G401 (cell line): ENCODE measurements around the gene IQSEC3. TPM values are rescaled to one million over a fixed set of nuclear protein-coding genes. Genes with fewer than 3 reads are reported as not detected.
"Not testable (repeated sequence)": the region's sequence is repeated elsewhere in the genome, so short reads cannot be mapped to it uniquely, and the experiment has no call there.

Source experiments
- DNase-seq: peaks from one replicate; pipeline ENCODE4 v3.0.0-alpha.2; 2015; ENCODE audit warnings: low spot score
- in situ Hi-C: cut with HindIII; loops from 2 replicates; pipeline ENCODE4 v1.10.0; 2016; ENCODE audit warnings: low sequenced_read_pairs, mixed read lengths
- total RNA-seq: library from RNA; depleted of rRNA; stranded (reverse); fragments of >200 nt; shearing (Covaris generic); gene quantifications from 2 replicates; pipeline ENCODE4 v1.2.3, GENCODE V29; 2014

Gene IQSEC3
- total RNA-seq, 1 experiment from 2014 or later: not detected

DNA sequence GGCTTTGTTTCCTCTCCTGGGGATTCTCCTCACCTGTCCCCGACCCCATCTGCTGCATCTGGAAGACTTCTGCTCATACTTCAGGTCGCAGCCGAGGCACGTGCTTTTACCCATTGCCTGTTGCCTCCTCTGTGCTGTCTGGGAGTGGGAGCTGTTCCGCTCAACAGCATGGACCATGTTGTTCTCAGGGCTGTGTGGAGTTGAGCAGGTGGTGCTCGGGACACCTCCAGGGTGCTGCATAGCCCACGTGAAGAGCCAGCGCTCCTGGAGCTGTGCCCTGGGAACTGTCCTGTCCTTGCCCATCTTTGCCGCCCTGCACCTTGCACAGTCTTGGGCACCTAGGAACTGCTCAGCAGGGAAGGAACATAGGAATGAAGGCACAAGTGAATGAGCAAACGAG is 62.4 kb downstream of the IQSEC3 start:
- in situ Hi-C loops: no loop called here
- DNase-seq: peak; percentile 67

DNA sequence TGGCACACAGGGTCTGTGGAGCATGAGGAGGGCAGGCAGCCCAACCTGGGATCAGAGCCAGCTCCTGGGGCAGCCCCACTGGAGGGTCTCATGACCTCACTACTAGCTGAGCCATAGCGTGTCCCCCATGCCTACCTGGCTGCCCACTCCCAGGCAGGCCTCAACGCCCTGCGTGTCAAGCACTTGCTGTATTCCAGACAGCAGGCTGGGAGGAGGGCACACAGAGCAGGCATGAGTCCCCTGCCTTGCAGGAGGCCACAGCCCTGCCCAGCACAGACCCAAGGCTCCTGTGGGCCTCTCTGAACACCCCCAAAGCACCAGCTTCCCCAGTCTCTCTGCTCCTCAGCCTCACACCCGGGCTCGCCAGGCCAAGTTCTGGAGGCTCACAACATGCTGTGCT is 64.0 kb downstream of the IQSEC3 start:
- in situ Hi-C loops: no loop called here
- DNase-seq: no peak

DNA sequence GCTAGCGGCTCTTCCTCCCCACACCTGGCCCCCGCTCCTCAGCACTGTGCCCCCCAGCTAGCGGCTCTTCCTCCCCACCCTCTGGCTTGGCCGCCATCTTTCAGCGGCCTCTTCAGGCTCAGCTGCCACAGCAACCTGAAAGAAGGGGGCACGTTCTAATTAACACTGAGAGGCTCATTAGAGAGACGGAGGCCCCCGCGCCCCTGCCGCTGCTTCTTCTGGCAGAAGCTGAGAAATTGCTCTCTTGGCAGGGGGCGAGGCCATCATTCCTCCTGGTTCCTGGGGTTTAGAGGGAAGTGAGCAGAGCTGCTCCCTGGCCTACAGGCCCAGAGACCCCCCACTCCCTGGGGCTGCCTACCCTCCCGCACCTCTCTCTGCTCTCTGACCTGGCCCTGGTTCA is 64.4 kb downstream of the IQSEC3 start:
- in situ Hi-C loops: no loop called here
- no peak for DNase-seq

DNA sequence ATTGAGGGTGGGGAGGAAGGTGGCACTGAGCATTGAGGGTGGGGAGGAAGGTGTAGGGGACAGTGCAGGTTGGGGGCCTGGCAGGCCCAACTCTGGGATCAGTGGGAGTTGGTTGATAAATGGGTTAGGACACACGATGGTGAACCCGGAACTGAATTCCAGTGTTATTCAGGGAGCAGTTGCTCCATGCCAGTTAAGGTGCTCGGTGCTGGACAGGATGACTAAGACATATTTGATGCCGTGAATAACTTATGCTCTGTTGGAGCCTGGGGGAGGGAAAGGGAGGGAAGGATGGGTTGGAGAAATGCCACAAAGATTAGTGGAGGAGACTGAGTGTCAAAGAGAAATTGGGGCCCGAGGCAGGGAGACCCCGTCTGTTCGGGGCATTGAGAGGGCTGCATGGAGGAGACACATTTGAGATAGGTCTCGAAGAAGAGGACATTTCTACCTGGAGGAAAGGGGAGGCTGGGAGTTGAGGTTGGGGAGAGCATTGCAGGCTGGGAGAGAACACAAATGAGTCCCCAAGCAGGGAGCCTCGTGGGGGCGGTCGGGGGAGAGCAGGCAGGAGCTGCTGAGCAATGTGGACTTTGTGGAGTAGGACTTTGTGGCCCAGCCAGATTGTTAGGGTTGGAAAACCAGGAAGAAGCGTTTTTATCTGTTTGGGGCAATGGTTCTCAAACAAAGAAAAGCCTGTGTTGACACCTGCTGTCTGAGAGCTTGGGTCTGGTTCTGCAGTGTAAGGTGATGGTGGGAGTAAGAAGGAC is 65.3 kb downstream of the IQSEC3 start:
- DNase-seq: no peak
- in situ Hi-C loops: no loop called here

DNA sequence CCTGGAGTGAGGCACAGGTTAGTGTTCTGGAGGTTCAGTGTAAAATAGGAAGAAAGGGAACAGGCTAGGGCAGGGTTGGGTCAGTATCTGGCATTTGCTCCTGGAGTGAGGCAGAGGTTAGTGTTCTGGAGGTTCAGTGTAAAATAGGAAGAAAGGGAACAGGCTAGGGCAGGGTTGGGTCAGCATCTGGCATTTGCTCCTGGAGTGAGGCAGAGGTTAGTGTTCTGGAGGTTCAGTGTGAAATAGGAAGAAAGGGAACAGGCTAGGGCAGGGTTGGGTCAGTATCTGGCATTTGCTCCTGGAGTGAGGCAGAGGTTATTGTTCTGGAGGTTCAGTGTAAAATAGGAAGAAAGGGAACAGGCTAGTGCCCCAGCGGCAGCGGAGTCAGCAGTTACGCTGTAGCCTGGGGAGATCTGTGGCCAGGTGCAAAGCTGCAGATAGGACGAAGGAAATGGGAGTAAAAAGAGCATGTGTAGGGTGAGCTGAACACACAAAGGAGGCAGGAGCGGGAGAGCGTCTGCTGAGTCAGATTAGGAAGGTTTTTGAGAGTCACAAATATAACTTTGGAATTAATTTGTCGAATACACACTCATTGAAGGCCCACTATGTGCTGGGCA is 67.2 kb downstream of the IQSEC3 start:
- DNase-seq, in situ Hi-C loops: not testable (repeated sequence)

DNA sequence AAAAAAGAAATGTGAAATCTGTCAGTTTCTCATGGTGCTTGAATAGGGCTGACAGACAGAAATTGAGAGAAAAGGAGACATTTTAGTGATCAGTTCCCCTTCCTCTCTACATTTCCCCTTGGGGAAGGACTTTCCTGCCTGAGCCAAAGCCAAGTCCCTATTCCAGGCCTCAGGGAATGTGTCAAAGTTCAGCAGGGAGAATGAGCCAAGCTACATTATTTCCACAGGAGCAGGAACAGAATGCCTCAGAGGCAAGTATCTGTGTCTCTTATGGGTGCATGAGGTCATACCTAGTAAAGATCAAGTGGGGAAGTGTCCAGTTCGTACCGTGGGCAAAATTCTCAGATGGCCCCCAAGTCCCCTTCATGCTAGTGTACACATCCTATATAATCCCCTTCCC is 68.6 kb downstream of the IQSEC3 start:
- DNase-seq: no peak
- in situ Hi-C loops: no loop called here

DNA sequence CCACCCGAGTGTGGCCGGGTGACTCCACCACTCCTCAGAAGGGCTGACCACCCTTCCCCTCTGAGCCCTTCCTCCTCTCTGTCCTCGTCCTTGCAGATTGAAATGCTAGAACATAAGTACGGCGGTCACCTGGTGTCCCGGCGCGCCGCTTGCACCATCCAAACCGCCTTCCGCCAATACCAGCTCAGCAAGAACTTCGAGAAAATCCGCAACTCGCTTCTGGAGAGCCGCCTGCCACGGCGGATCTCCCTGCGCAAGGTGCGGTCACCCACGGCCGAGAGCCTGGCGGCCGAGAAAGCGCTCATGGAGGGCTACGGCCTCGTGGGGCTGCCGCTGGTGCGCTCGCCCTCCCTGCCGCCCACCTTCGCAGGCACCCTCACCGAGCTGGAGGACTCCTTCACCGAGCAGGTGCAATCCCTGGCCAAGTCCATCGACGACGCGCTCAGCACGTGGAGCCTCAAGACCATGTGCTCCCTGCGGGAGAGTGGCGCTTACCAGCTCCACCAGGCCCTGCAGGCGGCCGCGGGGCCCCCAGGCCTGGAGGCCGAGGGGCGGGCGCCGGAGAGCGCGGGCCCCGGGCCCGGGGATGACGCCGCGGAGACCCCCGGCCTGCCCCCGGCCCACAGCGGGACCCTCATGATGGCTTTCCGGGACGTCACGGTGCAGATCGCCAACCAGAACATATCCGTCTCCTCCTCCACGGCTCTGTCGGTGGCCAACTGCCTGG is 71.8 kb downstream of the IQSEC3 start:
- in situ Hi-C loops: no loop called here
- DNase-seq: no peak

DNA sequence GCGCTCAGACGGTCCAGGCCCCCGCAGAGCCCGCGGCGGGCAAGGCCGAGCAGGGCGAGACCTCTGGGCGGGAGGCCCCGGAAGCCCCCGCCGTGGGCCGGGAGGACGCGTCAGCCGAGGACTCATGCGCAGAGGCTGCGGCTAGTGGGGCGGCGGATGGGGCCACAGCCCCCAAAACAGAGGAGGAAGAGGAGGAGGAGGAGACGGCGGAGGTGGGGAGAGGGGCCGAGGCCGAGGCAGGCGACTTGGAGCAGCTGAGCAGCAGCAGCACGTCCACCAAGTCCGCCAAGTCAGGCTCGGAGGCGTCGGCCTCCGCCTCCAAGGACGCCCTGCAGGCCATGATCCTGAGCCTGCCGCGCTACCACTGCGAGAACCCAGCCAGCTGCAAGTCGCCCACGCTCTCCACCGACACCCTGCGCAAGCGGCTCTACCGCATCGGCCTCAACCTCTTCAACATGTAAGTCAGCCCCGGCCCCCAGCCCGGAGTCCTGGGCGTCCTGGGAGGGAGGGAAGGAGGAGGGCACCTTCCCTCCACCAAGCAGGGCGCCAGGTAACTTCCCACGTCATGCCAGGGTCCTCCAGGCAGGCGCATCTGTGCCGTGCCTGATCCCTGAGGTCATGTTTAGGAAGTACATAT is 72.4 kb downstream of the IQSEC3 start:
- no peak for DNase-seq
- in situ Hi-C loops: no loop called here

DNA sequence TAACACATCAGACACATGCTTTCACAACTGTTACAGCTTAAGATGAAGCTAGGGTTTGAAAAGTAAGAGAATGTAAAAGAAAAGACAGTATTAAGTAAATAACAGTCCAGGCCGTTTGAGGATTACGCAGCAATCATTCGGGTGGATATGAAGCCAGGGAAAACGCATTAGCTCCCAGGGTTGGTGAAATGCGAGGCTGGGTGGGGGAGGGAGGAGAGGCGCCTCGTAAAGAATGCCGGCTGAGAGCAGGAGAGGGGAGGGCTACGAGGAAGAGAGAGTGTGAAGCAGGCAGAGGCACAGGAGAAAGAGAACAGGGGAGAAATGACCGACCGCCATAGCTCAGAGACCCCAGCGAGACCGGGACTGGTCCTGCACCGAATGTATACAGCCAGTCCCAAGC is 73.0 kb downstream of the IQSEC3 start:
- DNase-seq: no peak
- in situ Hi-C loops: no loop called here

DNA sequence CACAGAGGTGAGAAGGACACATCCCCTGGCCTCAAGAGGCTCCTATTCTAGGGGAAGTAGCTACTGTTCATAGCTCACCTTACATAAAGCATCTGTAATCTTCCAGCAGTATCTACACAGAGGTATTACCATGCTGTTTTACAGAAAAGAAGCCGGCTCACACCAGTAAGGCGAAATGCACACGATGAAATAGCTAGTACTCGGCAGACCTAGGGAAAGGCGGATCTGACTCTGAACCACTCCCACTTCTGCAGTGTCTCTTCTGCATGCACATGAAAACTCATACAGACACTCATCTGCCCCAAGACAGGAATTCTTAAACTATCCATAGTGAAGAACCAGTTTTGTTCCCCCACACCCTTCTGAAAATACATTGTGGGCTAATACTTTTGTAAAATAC is 73.6 kb downstream of the IQSEC3 start:
- DNase-seq: no peak
- in situ Hi-C loops: no loop called here

DNA sequence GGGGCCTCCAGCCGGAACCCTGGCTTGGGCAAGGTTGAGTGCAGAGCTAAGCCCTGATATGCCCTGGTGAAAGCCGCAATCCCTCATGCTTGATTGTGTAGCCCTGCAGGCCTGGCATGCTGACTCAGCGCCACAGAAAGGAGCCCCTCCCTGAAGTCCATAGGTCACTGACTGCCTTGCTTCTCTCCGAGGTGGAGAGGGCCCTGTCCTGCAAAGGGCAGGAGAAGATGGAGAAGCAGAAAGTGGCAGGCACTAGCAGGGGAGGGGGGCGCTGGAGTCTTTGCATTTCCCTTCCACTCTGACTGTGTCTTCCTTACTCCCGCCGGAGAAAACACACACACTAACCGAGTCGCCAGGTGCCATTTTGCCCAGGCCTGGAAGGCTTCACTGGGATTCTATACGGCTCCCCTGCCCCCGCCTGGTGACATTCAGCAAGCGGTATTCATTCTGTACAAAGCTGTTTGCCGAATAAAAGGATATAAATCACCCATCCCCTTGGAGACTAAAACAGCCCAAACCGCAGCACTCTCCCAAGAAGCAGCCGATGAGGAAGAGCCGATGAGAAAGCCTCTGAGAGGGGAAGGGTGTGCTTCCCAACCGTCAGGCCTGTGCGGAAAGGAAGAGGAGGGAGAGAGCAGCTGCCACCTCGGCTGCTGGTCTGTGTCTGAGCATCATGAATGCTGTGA is 77.5 kb downstream of the IQSEC3 start:
- in situ Hi-C loops: no loop called here
- DNase-seq: peak; percentile 74

DNA sequence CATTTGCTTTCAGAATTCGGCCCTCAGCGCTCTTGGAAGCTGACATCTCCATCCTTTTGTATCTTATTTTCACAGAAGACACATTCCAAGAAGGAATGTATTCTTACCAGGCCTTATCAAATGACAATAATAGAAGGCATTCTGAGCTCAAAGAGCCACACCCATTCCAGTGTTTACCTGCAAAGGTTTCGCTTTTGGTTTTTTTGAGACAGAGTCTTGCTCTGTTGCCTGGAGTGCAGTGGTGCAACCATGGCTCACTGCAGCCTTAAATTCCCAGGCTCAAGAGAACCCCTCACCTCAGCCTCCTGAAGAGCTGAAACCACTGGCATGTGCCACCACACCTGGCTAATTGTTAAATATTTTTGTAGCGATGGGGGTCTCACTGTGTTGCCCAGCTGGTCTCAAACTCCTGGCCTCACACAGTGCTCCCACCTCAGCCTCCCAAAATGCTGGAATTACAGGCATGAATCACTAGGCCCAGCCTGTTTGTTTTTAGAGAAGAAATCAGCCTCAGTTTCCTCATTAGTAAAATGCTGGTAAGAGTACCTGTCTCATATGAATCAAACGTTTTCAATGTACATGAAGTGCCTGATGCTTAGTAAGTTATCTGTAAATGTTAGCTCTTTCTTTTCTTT is 78.2 kb downstream of the IQSEC3 start:
- in situ Hi-C loops: no loop called here
- no peak for DNase-seq

DNA sequence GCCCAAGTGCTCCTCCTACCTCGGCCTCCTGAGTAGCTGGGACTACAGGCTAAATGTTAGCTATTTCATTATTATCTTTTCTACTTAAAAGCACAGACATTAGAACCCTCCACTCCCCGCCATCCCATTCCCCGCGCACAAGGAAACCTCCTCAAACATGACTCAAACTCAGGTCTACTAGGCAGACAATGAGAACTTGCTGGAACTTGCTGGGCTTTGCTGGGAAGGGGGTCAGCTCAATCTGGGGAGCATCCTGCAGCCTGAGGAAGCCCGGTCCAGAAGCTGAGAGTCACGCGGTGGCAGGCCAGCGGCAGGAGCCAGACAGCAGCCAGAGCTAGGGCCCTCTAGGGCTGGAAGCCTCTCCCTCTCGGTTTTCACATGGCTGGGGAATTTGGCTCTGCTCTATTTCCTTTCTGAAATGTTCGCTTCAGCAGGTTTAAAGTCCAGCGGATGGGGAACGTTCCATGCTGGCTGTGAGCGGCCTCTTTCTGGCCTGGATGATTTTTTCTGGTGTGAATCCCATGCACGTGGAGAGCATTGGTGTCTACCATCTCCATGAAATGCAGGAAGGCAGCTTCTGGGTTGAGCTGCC is 78.9 kb downstream of the IQSEC3 start:
- in situ Hi-C loops: no loop called here
- peak; percentile 57 for DNase-seq

DNA sequence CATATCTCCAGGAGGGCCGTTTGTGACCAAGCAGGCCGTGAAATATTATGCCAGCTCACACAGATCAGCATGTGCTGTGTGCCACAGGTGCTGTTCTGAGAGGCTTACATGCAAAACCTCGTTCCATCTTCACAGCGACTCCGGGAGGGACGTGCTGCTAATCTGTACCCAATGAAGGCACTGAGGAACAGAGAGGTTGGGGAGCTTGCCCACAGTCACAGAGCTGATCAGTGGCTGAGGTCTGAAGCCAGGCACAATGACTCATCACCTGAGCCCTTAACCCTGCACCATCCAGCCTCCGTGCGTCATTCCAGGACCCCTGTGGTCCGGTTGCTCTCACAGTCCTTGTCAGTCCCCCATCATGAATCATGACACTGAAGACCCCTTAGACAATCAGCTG is 80.7 kb downstream of the IQSEC3 start:
- no peak for DNase-seq
- in situ Hi-C loops: no loop called here

DNA sequence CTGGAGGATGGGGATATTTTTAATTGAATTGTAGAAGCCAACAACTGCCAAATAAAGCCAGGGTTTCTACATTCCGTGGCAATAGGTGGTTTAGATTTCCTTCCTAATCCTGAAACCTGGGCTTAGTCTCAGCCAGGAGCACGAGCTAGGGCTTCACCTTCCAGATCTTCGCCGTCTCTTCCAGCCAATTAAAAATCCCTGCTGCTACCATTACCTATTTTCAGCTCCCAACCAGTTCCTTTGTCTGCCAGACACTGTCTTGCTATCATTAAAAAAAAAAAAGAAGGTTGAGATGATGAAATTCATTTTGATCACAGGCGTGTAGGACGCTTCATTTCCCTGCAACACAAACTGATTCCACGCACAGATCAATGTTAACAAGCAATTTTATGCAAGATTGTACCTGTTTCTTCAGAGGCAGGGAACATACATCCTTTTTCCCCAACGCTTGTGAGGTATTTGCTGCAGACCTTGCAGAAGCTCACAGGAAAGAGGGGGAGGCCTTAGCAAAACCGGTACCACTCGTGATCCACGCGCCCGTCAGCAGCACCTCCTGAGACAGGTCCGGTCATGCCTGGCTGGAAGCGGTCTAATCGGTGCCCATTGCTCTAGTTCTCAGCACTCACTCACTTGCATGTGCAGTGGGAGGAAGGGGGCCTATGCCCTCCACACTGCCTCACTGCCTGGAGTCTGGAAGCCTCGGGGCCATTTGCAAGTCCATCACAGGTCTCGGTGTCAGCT is 82.3 kb downstream of the IQSEC3 start:
- DNase-seq: peak; percentile 59
- in situ Hi-C loops: no loop called here

DNA sequence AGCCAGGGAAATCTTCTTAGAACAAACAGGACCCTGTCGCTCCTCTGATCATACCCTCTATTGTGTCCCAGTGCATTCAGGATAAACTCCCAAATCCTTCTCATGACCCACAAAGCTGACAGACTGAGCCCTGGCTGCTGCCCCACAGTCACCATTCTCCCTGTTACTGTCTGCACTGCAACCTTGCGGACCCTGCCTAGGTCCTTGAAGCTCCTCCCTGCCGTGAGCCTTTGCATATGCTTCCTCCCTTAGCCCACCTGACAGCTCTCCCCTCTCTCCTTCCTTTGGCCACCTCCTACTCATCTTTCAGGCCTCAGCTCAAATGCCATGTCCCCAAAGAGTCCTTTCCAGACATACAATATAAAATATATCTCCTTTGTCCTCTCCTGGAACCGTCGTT is 85.0 kb downstream of the IQSEC3 start:
- no peak for DNase-seq
- in situ Hi-C loops: no loop called here

DNA sequence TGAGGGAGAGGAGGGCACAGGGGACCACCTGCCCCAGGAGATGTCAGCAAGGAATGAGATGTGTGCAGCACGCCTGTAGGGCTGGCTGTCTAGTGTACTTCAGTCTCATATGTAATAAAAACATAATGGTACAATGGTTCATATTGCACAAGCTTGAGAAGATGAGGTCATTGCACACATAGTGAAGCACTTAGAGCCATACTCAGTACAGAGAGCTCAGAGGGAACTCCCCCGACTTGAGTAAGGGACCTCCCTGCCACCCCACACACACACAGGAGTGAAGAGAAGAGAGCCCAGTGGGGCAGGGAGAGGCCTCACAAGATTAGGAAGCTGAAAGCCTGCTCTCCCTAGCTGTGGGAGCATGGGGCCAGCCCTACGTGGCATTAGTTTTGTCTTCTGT is 85.9 kb downstream of the IQSEC3 start:
- DNase-seq: no peak
- in situ Hi-C loops: no loop called here
